GM13976 (cell line): Measurements from ENCODE around the gene GARNL3.
A peak's percentile ranks its signal among the peaks of the same experiment; 100 is the strongest.

Experiments
- DNase-seq: peaks from one replicate; pipeline ENCODE4 v3.0.0; 2012; ENCODE audit warnings: low spot score
- in situ Hi-C: fragments of 300-500 bp; cut with MboI; formaldehyde crosslinking; loops from one replicate; pipeline ENCODE4 v1.12.0; 2022; ENCODE audit warnings: low sequenced_read_pairs, mixed read lengths, inconsistent platforms; ENCODE audit not compliant: unreplicated experiment
- TF ChIP-seq, protein P1 (sequence below): IDR thresholded peaks from 2 replicates; pipeline ENCODE4 v1.5.1; 2012; ENCODE audit warnings: borderline replicate concordance, mild to moderate bottlenecking; ENCODE audit not compliant: insufficient read depth; ENCODE audit errors: extremely low read depth, missing control alignments, control extremely low read depth

GARNL3 gene

DNA sequence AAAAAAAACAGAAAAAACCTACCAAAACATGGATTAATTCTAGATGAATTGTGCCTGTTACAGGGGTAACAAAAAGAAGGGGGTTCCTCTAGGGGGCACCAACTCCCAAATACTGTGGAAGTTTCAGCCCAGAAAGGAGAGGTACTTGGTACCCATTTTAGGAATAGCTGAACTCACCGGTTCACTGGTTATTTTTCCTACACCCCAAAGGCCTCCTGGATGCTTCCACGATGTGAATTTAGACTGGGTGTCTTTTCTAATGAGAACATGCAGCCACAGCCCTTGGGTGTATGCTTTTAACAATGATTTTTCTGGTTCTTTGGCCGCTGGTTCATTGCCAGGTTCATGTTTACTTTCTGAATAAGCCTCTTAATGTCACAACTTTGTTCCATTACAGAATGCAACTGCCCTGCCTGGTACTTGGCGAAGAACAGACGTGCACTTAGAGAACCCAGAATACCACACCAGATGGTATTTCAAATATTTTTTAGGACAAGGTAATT, 46.7 kb downstream of the GARNL3 start:
- TF ChIP-seq, protein P1, sequence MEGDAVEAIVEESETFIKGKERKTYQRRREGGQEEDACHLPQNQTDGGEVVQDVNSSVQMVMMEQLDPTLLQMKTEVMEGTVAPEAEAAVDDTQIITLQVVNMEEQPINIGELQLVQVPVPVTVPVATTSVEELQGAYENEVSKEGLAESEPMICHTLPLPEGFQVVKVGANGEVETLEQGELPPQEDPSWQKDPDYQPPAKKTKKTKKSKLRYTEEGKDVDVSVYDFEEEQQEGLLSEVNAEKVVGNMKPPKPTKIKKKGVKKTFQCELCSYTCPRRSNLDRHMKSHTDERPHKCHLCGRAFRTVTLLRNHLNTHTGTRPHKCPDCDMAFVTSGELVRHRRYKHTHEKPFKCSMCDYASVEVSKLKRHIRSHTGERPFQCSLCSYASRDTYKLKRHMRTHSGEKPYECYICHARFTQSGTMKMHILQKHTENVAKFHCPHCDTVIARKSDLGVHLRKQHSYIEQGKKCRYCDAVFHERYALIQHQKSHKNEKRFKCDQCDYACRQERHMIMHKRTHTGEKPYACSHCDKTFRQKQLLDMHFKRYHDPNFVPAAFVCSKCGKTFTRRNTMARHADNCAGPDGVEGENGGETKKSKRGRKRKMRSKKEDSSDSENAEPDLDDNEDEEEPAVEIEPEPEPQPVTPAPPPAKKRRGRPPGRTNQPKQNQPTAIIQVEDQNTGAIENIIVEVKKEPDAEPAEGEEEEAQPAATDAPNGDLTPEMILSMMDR, result peak; percentile 16
- DNase-seq, result no peak
- in situ Hi-C loops, result no loop called here

- TF ChIP-seq, protein P1, result no peak
- in situ Hi-C loops, result no loop called here
- DNase-seq, result no peak
Measured at GRCh38 chr9:127313042-127313560, 48.5 kb downstream of the GARNL3 start.

DNA sequence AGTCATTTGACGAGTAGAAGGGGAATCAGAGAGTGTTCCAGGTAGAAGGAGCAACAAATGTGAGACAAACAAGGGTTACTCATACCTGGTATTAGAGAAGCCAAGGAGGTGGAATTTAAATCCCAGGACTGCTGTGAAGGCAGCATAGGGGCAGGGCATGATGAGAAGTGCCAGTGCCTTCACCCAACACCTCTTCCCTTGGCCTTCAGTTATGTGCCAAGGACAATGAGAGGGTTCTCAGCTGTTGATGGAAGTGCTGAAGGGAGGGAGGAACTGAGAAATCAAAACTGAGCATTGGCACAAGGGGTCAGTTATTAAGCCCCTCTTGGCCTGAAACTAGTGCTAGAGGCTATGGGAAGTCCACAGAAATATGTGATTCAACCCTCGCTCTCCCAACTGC, 50.3 kb downstream of the GARNL3 start:
- no peak for DNase-seq
- TF ChIP-seq, protein P1, result no peak
- in situ Hi-C loops, result no loop called here

GRCh38 chr9:127316586-127317323, 52.2 kb downstream of the GARNL3 start:
- TF ChIP-seq, protein P1, result no peak
- in situ Hi-C loops, result no loop called here
- DNase-seq, result no peak

GRCh38 chr9:127318651-127319167, 54.1 kb downstream of the GARNL3 start:
- in situ Hi-C loops, result no loop called here
- TF ChIP-seq, protein P1, result no peak
- no peak for DNase-seq

GRCh38 chr9:127319366-127320114, 55.0 kb downstream of the GARNL3 start:
- TF ChIP-seq, protein P1, result no peak

More at GRCh38 chr9:127319366-127320114, 55.0 kb downstream of the GARNL3 start:
- in situ Hi-C loops, result no loop called here
- DNase-seq, result no peak
